ENCODE measurements around the gene CDC14B. TPM values are rescaled to one million over a fixed set of nuclear protein-coding genes. Genes with fewer than 3 reads are reported as not detected.

The CDC14B gene
- total RNA-seq, 2 experiments from 2014 or later, result 0.62 to 0.83 TPM

- Mint-ChIP-seq H3K4me3 (no peak overlapping the region), H3K27ac (no peak overlapping the region), H3K9me3 (no peaks in the 10 kb centered on the region), H3K36me3 (ENCODE audit: low read depth) (peaks cover 5% of the 10 kb centered on the region), H3K27me3 (no peaks in the 10 kb centered on the region), H3K4me1 (peaks cover 4% of the 10 kb centered on the region)
- ChIA-PET CTCF (interaction anchor here (0.6 to 1.0 kb wide), 2 partner anchors 13 to 88 kb away, joined by 3 to 4 read pairs; partner anchors contain the start of gene HABP4), POLR2A (no interaction called here)
- no peak for DNase-seq
Measured at GRCh38 chr9:96462541-96462940, 157.1 kb downstream of the CDC14B start.

- CTCF ChIA-PET, result interaction anchor here (0.6 kb wide), 1 partner anchor 79 kb away, joined by 5 read pairs; no protein-coding TSS in a partner anchor
- Mint-ChIP-seq H3K27ac (no peak overlapping the region), H3K27me3 (no peaks in the 10 kb centered on the region), H3K4me1 (peaks cover 4% of the 10 kb centered on the region), H3K36me3 (ENCODE audit: low read depth) (peaks cover 5% of the 10 kb centered on the region), H3K9me3 (no peaks in the 10 kb centered on the region), H3K4me3 (no peak overlapping the region)
- no peak for DNase-seq
- POLR2A ChIA-PET, result no interaction called here
Measured at GRCh38 chr9:96461336-96461735, 158.3 kb downstream of the CDC14B start.

GRCh38 chr9:96460882-96461281 is 158.8 kb downstream of the CDC14B start:
- H3K4me1 Mint-ChIP-seq, result peaks cover 4% of the 10 kb centered on the region
- CTCF ChIA-PET, result interaction anchor here (0.6 to 1.0 kb wide), 2 partner anchors 19 to 79 kb away, joined by 3 to 5 read pairs; no protein-coding TSS in a partner anchor
- H3K9me3 Mint-ChIP-seq, result no peaks in the 10 kb centered on the region
- no peak overlapping the region for H3K27ac Mint-ChIP-seq
- no peak for DNase-seq
- H3K4me3 Mint-ChIP-seq, result no peak overlapping the region
- H3K27me3 Mint-ChIP-seq, result no peaks in the 10 kb centered on the region
- peaks cover 5% of the 10 kb centered on the region for H3K36me3 Mint-ChIP-seq (ENCODE audit: low read depth)
- POLR2A ChIA-PET, result no interaction called here

GRCh38 chr9:96460470-96460869 is 159.2 kb downstream of the CDC14B start:
- H3K36me3 Mint-ChIP-seq (ENCODE audit: low read depth), result peaks cover 5% of the 10 kb centered on the region
- peaks cover 4% of the 10 kb centered on the region for H3K4me1 Mint-ChIP-seq
- no peaks in the 10 kb centered on the region for H3K9me3 Mint-ChIP-seq
- ChIA-PET CTCF (interaction anchor here (0.6 to 1.2 kb wide), 3 partner anchors 10 to 78 kb away, joined by 3 to 6 read pairs (median 5); partner anchors contain the start of gene HABP4), POLR2A (no interaction called here)
- H3K4me3 Mint-ChIP-seq, result no peak overlapping the region
- DNase-seq, result no peak
- no peak overlapping the region for H3K27ac Mint-ChIP-seq
- H3K27me3 Mint-ChIP-seq, result no peaks in the 10 kb centered on the region

GRCh38 chr9:96459268-96460007 is 160.2 kb downstream of the CDC14B start:
- H3K27ac Mint-ChIP-seq, result no peak overlapping the region
- POLR2A ChIA-PET, result no interaction called here
- H3K9me3 Mint-ChIP-seq, result no peaks in the 10 kb centered on the region
- peaks cover 5% of the 10 kb centered on the region for H3K36me3 Mint-ChIP-seq (ENCODE audit: low read depth)
- no peaks in the 10 kb centered on the region for H3K27me3 Mint-ChIP-seq
- peaks cover 4% of the 10 kb centered on the region for H3K4me1 Mint-ChIP-seq
- no peak for DNase-seq
- H3K4me3 Mint-ChIP-seq, result no peak overlapping the region
- CTCF ChIA-PET, result interaction anchor here (1.1 to 1.2 kb wide), 2 partner anchors 9 to 10 kb away, joined by 3 to 6 read pairs; partner anchors contain the start of gene HABP4

GRCh38 chr9:96458226-96458625 is 161.4 kb downstream of the CDC14B start:
- DNase-seq, result no peak
- H3K9me3 Mint-ChIP-seq, result no peaks in the 10 kb centered on the region
- H3K27ac Mint-ChIP-seq, result no peak overlapping the region
- H3K4me1 Mint-ChIP-seq, result peaks cover 6% of the 10 kb centered on the region
- H3K4me3 Mint-ChIP-seq, result no peak overlapping the region
- ChIA-PET POLR2A (no interaction called here), CTCF (interaction anchor here (1.5 kb wide), 1 partner anchor 8 kb away, joined by 3 read pairs; the partner anchor contains the start of gene HABP4)
- no peaks in the 10 kb centered on the region for H3K27me3 Mint-ChIP-seq
- H3K36me3 Mint-ChIP-seq (ENCODE audit: low read depth), result peaks cover 5% of the 10 kb centered on the region

GRCh38 chr9:96457266-96457665 is 162.4 kb downstream of the CDC14B start:
- Mint-ChIP-seq H3K4me1 (peaks cover 10% of the 10 kb centered on the region), H3K4me3 (no peak overlapping the region), H3K27me3 (no peaks in the 10 kb centered on the region), H3K36me3 (ENCODE audit: low read depth) (peaks cover 5% of the 10 kb centered on the region), H3K9me3 (no peaks in the 10 kb centered on the region), H3K27ac (no peak overlapping the region)
- POLR2A ChIA-PET, result no interaction called here
- CTCF ChIA-PET, result interaction anchor here (1.5 kb wide), 1 partner anchor 7 kb away, joined by 3 read pairs; the partner anchor contains the start of gene HABP4
- no peak for DNase-seq

GRCh38 chr9:96453625-96454024 is 166.0 kb downstream of the CDC14B start:
- CTCF ChIA-PET, result interaction anchor here (1.1 kb wide), 1 partner anchor 13 kb away, joined by 3 read pairs; no protein-coding TSS in a partner anchor
- no peak overlapping the region for H3K27ac Mint-ChIP-seq
- peaks cover 22% of the 10 kb centered on the region for H3K4me1 Mint-ChIP-seq
- H3K27me3 Mint-ChIP-seq, result peaks cover 9% of the 10 kb centered on the region
- H3K4me3 Mint-ChIP-seq, result no peak overlapping the region
- POLR2A ChIA-PET, result no interaction called here
- no peak for DNase-seq
- H3K9me3 Mint-ChIP-seq, result no peaks in the 10 kb centered on the region
- H3K36me3 Mint-ChIP-seq (ENCODE audit: low read depth), result no peaks in the 10 kb centered on the region

GRCh38 chr9:96450613-96451528 is 168.8 kb downstream of the CDC14B start:
- POLR2A ChIA-PET, result no interaction called here
- CTCF ChIA-PET, result interaction anchor here (0.6 to 2.0 kb wide), 7 partner anchors 9 to 26 kb away, joined by 3 to 10 read pairs (median 4); no protein-coding TSS in a partner anchor
- Mint-ChIP-seq H3K4me3 (peak overlapping the region; percentile 83), H3K27me3 (peaks cover 23% of the 10 kb centered on the region), H3K36me3 (ENCODE audit: low read depth) (no peaks in the 10 kb centered on the region), H3K27ac (peak overlapping the region; percentile 87), H3K9me3 (no peaks in the 10 kb centered on the region), H3K4me1 (peaks cover 22% of the 10 kb centered on the region)
- peak; percentile 35 for DNase-seq

Other genes starting within 250 kb of the CDC14B start
- 10 to 100 TPM in 1 of 2 experiments, 1 to 10 TPM in 1; 8.5 to 11.0 TPM for gene SLC35D2, start 236.1 kb downstream of the CDC14B start, total RNA-seq
- gene ZNF367, start 201.5 kb downstream of the CDC14B start, total RNA-seq, result 10 to 100 TPM; 32.3 to 32.5 TPM
- gene HABP4, start 169.7 kb downstream of the CDC14B start, total RNA-seq, result 1 to 10 TPM; 5.0 to 6.1 TPM
- gene PRXL2C, start 35.5 kb upstream of the CDC14B start, total RNA-seq, result 1 to 10 TPM; 5.0 to 5.6 TPM
- 10 to 100 TPM; 12.4 to 12.6 TPM for gene ZNF510, start 158.2 kb upstream of the CDC14B start, total RNA-seq
- 1 to 10 TPM; 4.1 to 5.9 TPM for gene ZNF782, start 234.7 kb upstream of the CDC14B start, total RNA-seq